Heart left ventricle (tissue), 16 donors: ENCODE measurements around the gene HSPB8. TPM values are rescaled to one million over a fixed set of nuclear protein-coding genes. Genes with fewer than 3 reads are reported as not detected.

Experiments
- ATAC-seq, 4 donors: fragments of 200-7000 bp; cut with Tn5 transposase; one replicate each; pipeline ENCODE4 v1.9.1; 2020 to 2022; ENCODE audit warnings: moderate library complexity in 4 of 4, mild to moderate bottlenecking in 3 of 4, moderate number of reproducible peaks in 1 of 4
- DNase-seq, 5 donors: peaks; one replicate each; pipeline ENCODE4 v3.0.0-alpha.2; 2020
- H3K27ac ChIP-seq, 12 donors: fragments of 200-600 bp; sonication (generic) in 4 of 12; one replicate each; pipeline versions ENCODE4 v1.5.0 to v1.8.0; 2016 to 2022; ENCODE audit warnings: mild to moderate bottlenecking in 2 of 12
- H3K27me3 ChIP-seq, 9 donors: fragments of 200-600 bp; sonication (generic) in 2 of 9; one replicate each; pipeline versions ENCODE4 v1.5.1 to v1.8.0; 2016 to 2022; ENCODE audit warnings: mild to moderate bottlenecking in 3 of 9
- H3K36me3 ChIP-seq, 9 donors: fragments of 200-600 bp; sonication (generic) in 2 of 9; one replicate each; pipeline versions ENCODE4 v1.5.0 to v1.8.0; 2018 to 2022; ENCODE audit warnings: mild to moderate bottlenecking in 2 of 9
- H3K4me1 ChIP-seq, 12 donors: fragments of 200-600 bp; sonication (generic) in 4 of 12; one replicate each; pipeline versions ENCODE4 v1.5.0 to v1.8.0; 2016 to 2022; ENCODE audit warnings: mild to moderate bottlenecking in 3 of 12
- H3K4me3 ChIP-seq, 12 donors: fragments of 200-600 bp; sonication (generic) in 4 of 12; one replicate each; pipeline versions ENCODE4 v1.5.0 to v1.8.0; 2017 to 2022; ENCODE audit warnings: mild to moderate bottlenecking in 9 of 12, moderate library complexity in 4 of 12
- H3K9me3 ChIP-seq, 12 donors: fragments of 200-600 bp; sonication (generic) in 4 of 12; one replicate each; pipeline versions ENCODE4 v1.5.0 to v1.8.0; 2016 to 2022; ENCODE audit warnings: mild to moderate bottlenecking in 1 of 12
- CTCF ChIP-seq, 12 donors: fragments of 200-600 bp; sonication (generic) in 4 of 12; IDR thresholded peaks; one replicate each; pipeline versions ENCODE4 v1.5.0 to v1.8.0; 2018 to 2022; ENCODE audit warnings: antibody characterized with exemption in 12 of 12, mild to moderate bottlenecking in 5 of 12
- POLR2A ChIP-seq, 2 donors: fragments of 450-650 bp; IDR thresholded peaks; one replicate each; pipeline ENCODE4 v1.6.1; 2017; ENCODE audit warnings: antibody characterized with exemption in 2 of 2, mild to moderate bottlenecking in 2 of 2, moderate library complexity in 2 of 2
- WGBS, 4 donors: extraction: QIAGEN DNeasy Blood & Tissue Kit in 2 of 4; methylation state at CpG; one replicate each; pipeline versions ENCODE4 v1.1.5 to v1.1.7; 2013 to 2018; 5-methylcytosine and 5-hydroxymethylcytosine counted together
- intact Hi-C, 10 donors: fragments of 100-400 bp; cut with DNase I; formaldehyde crosslinking; loops; one replicate each; pipeline versions ENCODE4 v1.11.1 to v1.14.2; 2022
- polyA plus RNA-seq, 2 donors: library from polyadenylated mRNA; stranded (reverse); fragments of 200-250 nt; gene quantifications; one replicate each; pipeline ENCODE4 v1.2.3, GENCODE V29; 2013
- total RNA-seq, 9 donors: library from RNA; depleted of rRNA in 2 of 9; stranded (reverse); fragments of >200 nt in 2 of 9; fragmentation: NEBNext Ultra II Directional in 3 of 9; extraction: Animal tissue kit (Norgen Biotek cat#: 25700) in 3 of 9; gene quantifications; one replicate each; pipeline versions ENCODE4 v1.1.0 to v1.2.4, GENCODE V29; 2016 to 2023
- donor health status: ischemic (EF 13 %, LVEDD 7.1; RV severe dilation, severe dysfunction).
- donor health status: healthy with polysubstance abuse.
- donor health status: DM: no; HTN: yes; CAD: no.
- donor health status: DM: no; HTN: no; CAD: no.
- donor health status: ischemic (EF 25% LVEDD 6.9; RV normal size, moderate dysfunction).
- donor health status: ischemic (EF 25% LVEDD 5.7; RV mildly dilated, moderate dysfunction).
- donor health status: healthy.
- donor health status: DM: yes; HTN: yes; CAD: no.
- donor health status: ischemic (EF 35%, LVEDD 5.7; RV mildly dilated, moderate dysfunction).
- donor health status: nonischemic (EF 11% LVEDD 7.7; RV severe dilation, severe dysfunction).
- donor health status: DM: yes; HTN: yes; CAD: no.
- donor health status: PGD.
- donor health status: ischemic (EF 29% LVEDD 5.4; RV normal size, mild dysfunction).
- donor health status: nonischemic (EF 23%, LVEDD 6.1; RV moderate dilation, normal function).

Gene HSPB8
- total and polyA plus RNA-seq, 11 donors: 417 to 662 (median 523) TPM

GRCh38 chr12:119134284-119135072 lies 44.3 kb upstream of the HSPB8 start:
- no peak for DNase-seq
- no peaks in the 10 kb centered on the region for H3K27me3 ChIP-seq
- TF ChIP-seq CTCF (IDR thresholded peaks at IDR 0.05) (no peak), POLR2A (IDR thresholded peaks at IDR 0.05) (no peak)
- intact Hi-C loops: no loop called here
- WGBS, 4 donors: 76 to 93% (median 87%) methylated on average over 3 of the region's 3 CpGs
- no peaks in the 10 kb centered on the region for H3K36me3 ChIP-seq
- ATAC-seq: no peak
- no peak overlapping the region for H3K27ac ChIP-seq
- no peaks in the 10 kb centered on the region for H3K4me1 ChIP-seq
- no peak overlapping the region for H3K4me3 ChIP-seq
- H3K9me3 ChIP-seq: peaks cover 0 to 25% (median 13%) of the 10 kb centered on the region in 12 donors

- peaks cover 0 to 20% (median 11%) of the 10 kb centered on the region in 12 donors for H3K9me3 ChIP-seq
- no peaks in the 10 kb centered on the region for H3K4me1 ChIP-seq
- H3K36me3 ChIP-seq: no peaks in the 10 kb centered on the region
- no peak overlapping the region for H3K4me3 ChIP-seq
- DNase-seq (no peak), ATAC-seq (no peak)
- H3K27me3 ChIP-seq: no peaks in the 10 kb centered on the region
- H3K27ac ChIP-seq: no peak overlapping the region
- TF ChIP-seq CTCF (IDR thresholded peaks at IDR 0.05): no peak
- TF ChIP-seq POLR2A (IDR thresholded peaks at IDR 0.05): no peak
- WGBS, 4 donors: 79 to 86% (median 82%) methylated on average over 4 of the region's 4 CpGs
- intact Hi-C loops: no loop called here
Observed at GRCh38 chr12:119136811-119137410, 41.8 kb upstream of the HSPB8 start.

- no peak for TF ChIP-seq CTCF (IDR thresholded peaks at IDR 0.05)
- TF ChIP-seq POLR2A (IDR thresholded peaks at IDR 0.05): no peak
- Histone ChIP-seq H3K36me3 (no peaks in the 10 kb centered on the region), H3K9me3 (peaks cover 0 to 4% (median 0%) of the 10 kb centered on the region in 12 donors), H3K27ac (no peak overlapping the region), H3K4me3 (no peak overlapping the region), H3K27me3 (no peaks in the 10 kb centered on the region), H3K4me1 (no peaks in the 10 kb centered on the region)
- WGBS, 4 donors: 66 to 93% (median 78%) methylated on average over 2 of the region's 2 CpGs
- intact Hi-C loops: no loop called here
- ATAC-seq (no peak), DNase-seq (no peak)
Observed at GRCh38 chr12:119139448-119139847, 39.3 kb upstream of the HSPB8 start.

GRCh38 chr12:119145367-119145766 lies 33.4 kb upstream of the HSPB8 start:
- WGBS, 4 donors: 62 to 65% (median 64%) methylated on average over 13 of the region's 13 CpGs
- no peak for ATAC-seq
- no peak overlapping the region for H3K27ac ChIP-seq
- peaks cover 0 to 3% (median 0%) of the 10 kb centered on the region in 12 donors for H3K9me3 ChIP-seq
- peaks cover 0 to 6% (median 0%) of the 10 kb centered on the region in 12 donors for H3K4me1 ChIP-seq
- H3K36me3 ChIP-seq: no peaks in the 10 kb centered on the region
- no peak overlapping the region for H3K4me3 ChIP-seq
- H3K27me3 ChIP-seq: no peaks in the 10 kb centered on the region
- no peak for TF ChIP-seq CTCF (IDR thresholded peaks at IDR 0.05)
- no peak for TF ChIP-seq POLR2A (IDR thresholded peaks at IDR 0.05)
- DNase-seq: no peak
- intact Hi-C loops: no loop called here
